Mucosa of descending colon (tissue), 3 donors: Measurements from ENCODE around the gene LRRC8E. TPM values are rescaled to one million over a fixed set of nuclear protein-coding genes. Genes with fewer than 3 reads are reported as not detected.
"Not testable (repeated sequence)": the region's sequence is repeated elsewhere in the genome, so short reads cannot be mapped to it uniquely, and the experiment has no call there.

Source experiments
- ATAC-seq: fragments of 200-7000 bp; cut with Tn5 transposase; one replicate; pipeline ENCODE4 v1.9.1; 2020; ENCODE audit warnings: mild to moderate bottlenecking, moderate library complexity
- DNase-seq, 3 donors: peaks; one replicate each; pipeline ENCODE4 v3.0.0-alpha.2; 2020
- H3K36me3 ChIP-seq: fragments of 200-600 bp; one replicate; pipeline ENCODE4 v1.8.0; 2021; ENCODE audit warnings: low read depth, mild to moderate bottlenecking
- H3K4me1 ChIP-seq: fragments of 200-600 bp; one replicate; pipeline ENCODE4 v1.8.0; 2021; ENCODE audit warnings: low read depth, mild to moderate bottlenecking
- H3K4me3 ChIP-seq: fragments of 200-600 bp; one replicate; pipeline ENCODE4 v1.8.0; 2021; ENCODE audit warnings: mild to moderate bottlenecking
- H3K9me3 ChIP-seq: fragments of 200-600 bp; one replicate; pipeline ENCODE4 v1.8.0; 2021; ENCODE audit warnings: mild to moderate bottlenecking
- intact Hi-C, 2 donors: fragments of 100-400 bp; cut with DNase I in 1 of 2; cut with micrococcal nuclease in 1 of 2; formaldehyde crosslinking; loops; one replicate each; pipeline versions ENCODE4 v1.11.0 to v1.11.1; 2022; cut with DNase I, micrococcal nuclease
- total RNA-seq, 3 donors: library from RNA; stranded (reverse); fragmentation: NEBNext Ultra II Directional in 2 of 3; extraction: Animal tissue kit (Norgen Biotek cat#: 25700) in 2 of 3; gene quantifications; one replicate each; pipeline versions ENCODE4 v1.2.1 to v1.2.4, GENCODE V29; 2021 to 2023
- TF ChIP-seq, protein P1 (sequence below): fragments of 200-600 bp; IDR thresholded peaks from one replicate; pipeline ENCODE4 v1.8.0; 2022; ENCODE audit warnings: antibody characterized with exemption, mild to moderate bottlenecking
- donor health status: DM: no; HTN: no; CAD: no; lungs with moderate emphysema.
- donor health status: DM: no; HTN: no; CAD: no.
- donor health status: DM: no; HTN: yes; CAD: no.

Gene LRRC8E
- total RNA-seq, 3 donors from 2014 or later = 0.32 to 1.5 (median 1.3) TPM

DNA sequence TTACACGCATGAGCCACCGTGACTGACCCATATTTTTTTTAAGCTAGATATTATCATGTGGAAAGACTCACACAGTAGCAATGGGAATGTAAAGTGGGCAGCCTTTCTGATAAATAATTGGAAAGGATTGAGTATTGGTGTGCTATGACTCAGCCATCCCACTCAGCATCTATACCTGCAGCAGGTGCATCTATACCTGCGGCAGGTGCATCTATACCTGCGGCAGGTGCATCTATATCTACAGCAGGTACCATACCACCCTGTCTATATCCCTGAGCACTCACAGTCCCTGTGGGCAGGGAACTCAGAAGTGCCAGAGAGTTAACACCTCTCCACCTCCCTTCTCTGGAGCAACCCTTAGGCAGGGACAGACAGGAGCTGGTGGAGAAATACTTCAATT lies 5.2 kb upstream of the LRRC8E start:
- ATAC-seq = no peak
- no peaks in the 10 kb centered on the region for H3K36me3 ChIP-seq
- TF ChIP-seq, protein P1, sequence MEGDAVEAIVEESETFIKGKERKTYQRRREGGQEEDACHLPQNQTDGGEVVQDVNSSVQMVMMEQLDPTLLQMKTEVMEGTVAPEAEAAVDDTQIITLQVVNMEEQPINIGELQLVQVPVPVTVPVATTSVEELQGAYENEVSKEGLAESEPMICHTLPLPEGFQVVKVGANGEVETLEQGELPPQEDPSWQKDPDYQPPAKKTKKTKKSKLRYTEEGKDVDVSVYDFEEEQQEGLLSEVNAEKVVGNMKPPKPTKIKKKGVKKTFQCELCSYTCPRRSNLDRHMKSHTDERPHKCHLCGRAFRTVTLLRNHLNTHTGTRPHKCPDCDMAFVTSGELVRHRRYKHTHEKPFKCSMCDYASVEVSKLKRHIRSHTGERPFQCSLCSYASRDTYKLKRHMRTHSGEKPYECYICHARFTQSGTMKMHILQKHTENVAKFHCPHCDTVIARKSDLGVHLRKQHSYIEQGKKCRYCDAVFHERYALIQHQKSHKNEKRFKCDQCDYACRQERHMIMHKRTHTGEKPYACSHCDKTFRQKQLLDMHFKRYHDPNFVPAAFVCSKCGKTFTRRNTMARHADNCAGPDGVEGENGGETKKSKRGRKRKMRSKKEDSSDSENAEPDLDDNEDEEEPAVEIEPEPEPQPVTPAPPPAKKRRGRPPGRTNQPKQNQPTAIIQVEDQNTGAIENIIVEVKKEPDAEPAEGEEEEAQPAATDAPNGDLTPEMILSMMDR = no peak
- no peaks in the 10 kb centered on the region for H3K9me3 ChIP-seq
- intact Hi-C loops = no loop called here
- no peak overlapping the region for H3K4me3 ChIP-seq
- peaks cover 2% of the 10 kb centered on the region for H3K4me1 ChIP-seq
- DNase-seq = no peak

DNA sequence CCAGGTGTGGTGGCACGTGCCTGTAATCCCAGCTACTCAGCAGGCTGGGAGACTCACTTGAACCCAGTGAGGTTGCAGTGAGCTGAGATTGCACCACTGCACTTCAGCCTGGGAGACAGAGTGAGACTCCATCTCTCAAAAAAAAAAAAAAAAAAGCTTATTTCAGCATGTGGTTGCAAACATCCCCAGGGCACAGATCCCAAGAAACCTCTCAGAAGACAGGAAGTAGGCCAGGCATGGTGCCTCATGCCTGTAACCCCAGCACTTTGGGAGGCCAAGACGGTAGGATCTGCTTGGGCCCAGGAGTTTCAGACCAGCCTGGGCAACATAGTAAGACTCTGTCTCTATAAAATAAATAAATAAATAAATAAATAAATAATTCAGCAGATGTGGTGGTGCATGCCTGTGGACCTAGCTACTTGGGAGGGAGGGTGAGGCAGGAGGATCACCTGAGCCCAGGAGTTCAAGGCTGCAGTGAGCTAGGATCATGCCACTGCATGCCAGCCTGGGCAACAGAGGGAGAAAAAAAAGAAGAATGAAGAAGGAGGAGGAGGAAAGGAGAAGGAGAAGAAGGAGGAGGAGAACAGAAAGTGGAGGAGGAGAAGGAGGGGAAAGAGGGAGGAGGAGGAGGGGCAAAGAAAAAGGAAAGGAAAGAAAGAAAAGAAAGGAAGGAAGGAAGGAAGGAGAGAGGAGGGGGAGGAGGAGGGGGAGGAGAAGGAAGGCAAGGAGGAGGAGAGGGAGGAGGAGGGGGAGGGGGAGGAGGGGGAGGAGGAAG lies 4.3 kb upstream of the LRRC8E start:
- no peak overlapping the region for H3K4me3 ChIP-seq
- ATAC-seq (no peak), DNase-seq (no peak)
- H3K9me3 ChIP-seq = no peaks in the 10 kb centered on the region
- no peaks in the 10 kb centered on the region for H3K36me3 ChIP-seq
- TF ChIP-seq, protein P1 = no peak
- intact Hi-C loops = no loop called here
- H3K4me1 ChIP-seq = peaks cover 3% of the 10 kb centered on the region

DNA sequence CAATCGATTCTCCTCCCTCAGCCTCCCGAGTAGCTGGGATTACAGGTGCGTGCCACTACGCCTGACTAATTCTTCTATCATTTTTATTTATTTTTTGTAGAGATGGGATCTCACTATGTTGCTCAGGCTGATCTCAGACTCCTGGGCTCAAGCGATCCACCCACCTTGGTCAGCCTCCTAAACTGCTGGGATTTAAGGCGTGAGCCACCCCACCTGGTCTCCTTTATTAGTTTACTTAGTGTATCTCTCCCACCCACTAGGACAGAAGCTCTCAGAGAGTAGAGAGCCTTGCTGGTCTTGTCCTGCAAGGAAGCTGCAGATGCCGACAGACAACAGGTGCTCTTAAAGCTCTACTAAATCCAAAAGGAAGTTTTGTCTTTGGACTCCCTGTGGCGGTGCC lies 2.5 kb upstream of the LRRC8E start:
- DNase-seq (no peak), ATAC-seq (peak; percentile 6)
- peaks cover 3% of the 10 kb centered on the region for H3K4me1 ChIP-seq
- no peaks in the 10 kb centered on the region for H3K9me3 ChIP-seq
- no peaks in the 10 kb centered on the region for H3K36me3 ChIP-seq
- TF ChIP-seq, protein P1 = no peak
- intact Hi-C loops = no loop called here
- no peak overlapping the region for H3K4me3 ChIP-seq

DNA sequence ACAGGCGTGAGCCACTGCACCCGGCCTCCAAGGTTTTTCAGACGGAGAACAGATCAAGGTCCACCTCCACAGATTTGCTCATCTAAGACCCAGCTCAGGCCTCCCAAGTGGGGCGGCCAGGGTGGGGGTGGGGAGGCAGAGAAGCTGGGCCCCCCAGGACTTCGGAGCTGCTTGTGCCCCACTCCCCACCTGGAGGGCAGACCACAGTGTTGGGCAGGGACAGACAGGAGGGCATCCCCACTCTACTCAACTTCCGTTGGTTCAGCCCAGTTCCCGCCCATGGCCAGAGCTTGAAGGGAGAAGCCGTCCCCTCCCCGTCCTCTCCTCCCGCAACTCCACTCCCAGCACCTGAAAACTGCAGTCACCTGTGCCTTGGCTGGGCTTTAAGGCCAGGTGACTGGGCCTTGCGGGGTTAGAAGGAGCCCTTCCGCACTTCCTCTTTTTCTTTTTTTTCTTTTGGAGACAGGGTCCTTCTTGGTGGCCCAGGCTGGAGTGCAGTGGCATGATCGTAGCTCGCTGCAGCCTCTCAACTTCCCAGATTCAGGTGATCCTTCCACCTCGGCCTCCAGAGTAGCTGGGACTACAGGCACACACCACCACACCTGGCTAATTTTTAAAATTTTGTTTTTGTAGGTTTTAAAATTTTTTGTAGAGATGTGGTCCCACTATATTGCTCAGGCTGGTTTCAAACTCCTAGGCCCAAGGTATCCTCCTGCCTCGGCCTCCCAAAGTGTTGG lies 734 bp upstream of the LRRC8E start:
- Histone ChIP-seq H3K36me3 (no peaks in the 10 kb centered on the region), H3K4me1 (peaks cover 3% of the 10 kb centered on the region), H3K4me3 (no peak overlapping the region), H3K9me3 (no peaks in the 10 kb centered on the region)
- intact Hi-C loops = no loop called here
- DNase-seq (no peak), ATAC-seq (no peak)
- TF ChIP-seq, protein P1 = no peak

DNA sequence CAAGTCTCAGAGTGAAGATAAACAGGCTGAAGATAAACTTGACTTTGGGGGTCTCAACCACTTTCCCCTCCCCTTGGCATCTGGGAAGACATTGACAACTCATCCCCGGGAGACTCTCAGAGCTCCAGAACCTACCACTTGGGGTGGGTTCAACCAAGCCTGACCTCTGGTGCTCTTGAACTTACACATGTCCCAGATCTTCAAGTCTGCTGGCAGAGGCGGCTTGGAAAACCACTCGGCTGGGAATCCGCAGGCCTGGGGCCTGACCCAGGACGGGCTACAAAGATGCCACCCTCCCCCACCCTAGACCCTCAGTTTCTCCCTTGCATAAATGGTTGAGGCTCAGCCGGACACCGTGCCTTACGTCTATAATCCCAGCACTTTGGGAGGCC lies 512 bp downstream of the LRRC8E start:
- TF ChIP-seq, protein P1 = no peak
- DNase-seq (no peak), ATAC-seq (no peak)
- Histone ChIP-seq H3K36me3 (no peaks in the 10 kb centered on the region), H3K4me3 (no peak overlapping the region), H3K9me3 (no peaks in the 10 kb centered on the region), H3K4me1 (peaks cover 3% of the 10 kb centered on the region)
- intact Hi-C loops = no loop called here

DNA sequence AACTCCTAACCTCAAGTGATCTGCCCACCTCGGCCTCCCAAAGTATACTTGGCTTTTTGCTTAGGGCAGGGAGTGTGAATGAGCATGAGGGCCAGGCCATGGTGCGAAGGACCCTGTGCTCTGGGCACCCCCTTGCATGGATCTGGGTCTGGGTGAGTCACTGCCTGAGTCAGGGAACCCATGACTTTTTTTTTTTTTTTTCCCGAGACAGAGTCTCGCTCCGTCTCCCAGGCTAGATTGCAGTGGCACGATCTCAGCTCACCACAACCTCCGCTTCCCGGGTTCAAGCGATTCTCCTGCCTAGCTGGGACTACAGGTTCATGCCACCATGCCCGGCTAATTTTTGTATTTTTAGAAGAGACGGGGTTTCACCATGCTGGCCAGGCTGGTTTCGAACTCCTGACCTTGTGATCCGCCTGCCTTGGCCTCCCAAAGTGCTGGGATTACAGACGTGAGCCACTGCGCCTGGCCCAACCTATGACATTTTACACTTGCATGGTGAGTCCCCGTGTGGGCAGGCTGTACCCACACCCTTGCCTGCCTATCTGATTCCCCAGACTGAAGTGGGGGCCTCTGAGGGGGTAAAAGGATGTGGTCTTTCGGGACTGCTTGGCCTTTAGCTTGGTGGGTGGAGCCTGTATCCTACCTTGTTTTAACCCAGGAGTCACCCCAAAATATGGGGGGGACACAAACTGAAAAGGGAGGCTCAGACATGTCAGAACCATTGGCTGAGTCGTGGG lies 5.2 kb downstream of the LRRC8E start:
- intact Hi-C loops, ATAC-seq, H3K4me1 ChIP-seq, DNase-seq, H3K4me3 ChIP-seq, H3K36me3 ChIP-seq, H3K9me3 ChIP-seq: not testable (repeated sequence)
